Panc1 (cell line): ENCODE results near the gene PON2. TPM values are rescaled to one million over a fixed set of nuclear protein-coding genes. Genes with fewer than 3 reads are reported as not detected.

Experiments used
- ATAC-seq: fragments of 200-7000 bp; cut with Tn5 transposase; 2 replicates; pipeline ENCODE4 v1.9.1; 2020; ENCODE audit warnings: mild to moderate bottlenecking, moderate library complexity
- BruUV-seq: library from RNA; stranded (reverse); fragments of 400-500 nt; replicated peaks from 2 replicates; lab custom pipeline; 2021; lab: Mats Ljungman, UMichigan
- CTCF ChIA-PET: fragments of 300-600 bp; sonication (Branson Sonifier 250); formaldehyde crosslinking; loops from one replicate; lab custom pipeline; 2022; ENCODE audit warnings: antibody characterized with exemption; lab: Charles Lee
- POLR2A ChIA-PET: fragments of 300-600 bp; sonication (Branson Sonifier 250); formaldehyde crosslinking; loops from one replicate; lab custom pipeline; 2022; ENCODE audit warnings: antibody characterized with exemption; lab: Charles Lee
- DNase-seq: peaks from one replicate; pipeline ENCODE4 v3.0.0-alpha.2; 2010; ENCODE audit warnings: low read depth, low spot score
- H3K27ac ChIP-seq: 2 replicates; pipeline ENCODE4 v1.5.1; 2011; ENCODE audit warnings: mild to moderate bottlenecking, low read length, inconsistent platforms
- H3K27me3 ChIP-seq: fragments of 200-500 bp; sonication (Bioruptor generic); 2 replicates; pipeline ENCODE4 v1.6.0; 2014; ENCODE audit warnings: low read length, inconsistent platforms; ENCODE audit not compliant: control insufficient read depth, insufficient read depth
- H3K36me3 ChIP-seq: fragments of 200-500 bp; sonication (Bioruptor generic); 2 replicates; pipeline ENCODE4 v1.5.1; 2014; ENCODE audit warnings: inconsistent platforms, mild to moderate bottlenecking, low read length, moderate library complexity; ENCODE audit not compliant: control insufficient read depth, insufficient read depth
- H3K4me1 ChIP-seq: 2 replicates; pipeline ENCODE4 v1.5.1; 2011; ENCODE audit warnings: inconsistent platforms, mild to moderate bottlenecking, low read length, moderate library complexity; ENCODE audit not compliant: control insufficient read depth, insufficient read depth
- H3K4me3 ChIP-seq, 2 experiments: 2 replicates each; pipeline ENCODE4 v1.5.1; 2011 to 2012; ENCODE audit warnings: low read depth in 2 of 2, low read length in 2 of 2, mild to moderate bottlenecking in 2 of 2, inconsistent platforms in 1 of 2, moderate library complexity in 1 of 2
- H3K9me3 ChIP-seq: fragments of 200-500 bp; sonication (Bioruptor generic); 2 replicates; pipeline ENCODE4 v1.5.1; 2014; ENCODE audit warnings: low read depth, mild to moderate bottlenecking, inconsistent platforms, low read length, moderate library complexity; ENCODE audit not compliant: control insufficient read depth, insufficient read depth
- CTCF ChIP-seq: fragments of 450-650 bp; IDR thresholded peaks from 2 replicates; pipeline ENCODE4 v1.5.1; 2017; ENCODE audit warnings: mild to moderate bottlenecking
- POLR2AphosphoS5 ChIP-seq: IDR thresholded peaks from 2 replicates; pipeline ENCODE4 v1.6.1; 2012; ENCODE audit warnings: mild to moderate bottlenecking, low read depth, low read length, moderate library complexity
- REST ChIP-seq, 2 experiments: IDR thresholded peaks; 2 replicates each; pipeline ENCODE4 v1.6.1; 2011 to 2012; ENCODE audit warnings: low read depth in 2 of 2, control low read depth in 1 of 2, low read length in 1 of 2, mild to moderate bottlenecking in 1 of 2, moderate library complexity in 1 of 2; ENCODE audit not compliant: insufficient read depth in 1 of 2
- SIN3A ChIP-seq: IDR thresholded peaks from 2 replicates; pipeline ENCODE4 v1.6.1; 2012; ENCODE audit warnings: low read depth, mild to moderate bottlenecking, low read length, moderate library complexity, borderline replicate concordance; ENCODE audit not compliant: insufficient read depth
- TCF7L2 ChIP-seq: IDR thresholded peaks from 2 replicates; pipeline ENCODE4 v1.6.1; 2011; ENCODE audit warnings: mild to moderate bottlenecking, low read depth, low read length, inconsistent platforms
- in situ Hi-C: cut with HindIII; loops from 2 replicates; pipeline ENCODE4 v1.10.0; 2016; ENCODE audit warnings: low sequenced_read_pairs, low pct_unique_long_range_greater_than_20kb
- intact Hi-C: fragments of 100-400 bp; cut with micrococcal nuclease; formaldehyde crosslinking; loops from one replicate; pipeline ENCODE4 v1.10.0; 2022; ENCODE audit not compliant: unreplicated experiment
- total RNA-seq: library from RNA; stranded (reverse); gene quantifications from one replicate; pipeline ENCODE4 v1.2.1, GENCODE V29; 2021; ENCODE audit not compliant: unreplicated experiment

The PON2 gene
- total RNA-seq, 1 experiment from 2014 or later = 116 TPM

GRCh38 chr7:95444796-95445195 lies 10.0 kb upstream of the PON2 start:
- TF ChIP-seq TCF7L2 (no peak), SIN3A (no peak), REST (IDR thresholded peaks at IDR 0.05; ENCODE audit: insufficient read depth in 1 of 2, low read depth in 2 of 2, low read length in 1 of 2) (no peak)
- ChIA-PET CTCF (interaction anchor here (0.7 kb wide), 1 partner anchor 32 kb away, joined by 3 read pairs; no protein-coding TSS in a partner anchor), POLR2A (no interaction called here)
- no peaks in the 10 kb centered on the region for H3K36me3 ChIP-seq
- H3K27me3 ChIP-seq = no peaks in the 10 kb centered on the region
- no peak overlapping the region for H3K27ac ChIP-seq
- no peaks in the 10 kb centered on the region for H3K4me1 ChIP-seq
- ATAC-seq (no peak), DNase-seq (no peak)
- in situ Hi-C loops = no loop called here
- H3K4me3 ChIP-seq = no peak overlapping the region
- intact Hi-C loops = no loop called here
- no TSS peak for BruUV-seq
- H3K9me3 ChIP-seq = no peaks in the 10 kb centered on the region

- Histone ChIP-seq H3K36me3 (no peaks in the 10 kb centered on the region), H3K4me3 (no peak overlapping the region), H3K9me3 (no peaks in the 10 kb centered on the region), H3K27ac (no peak overlapping the region), H3K4me1 (no peaks in the 10 kb centered on the region), H3K27me3 (no peaks in the 10 kb centered on the region)
- in situ Hi-C loops (no loop called here), intact Hi-C loops (no loop called here)
- no TSS peak for BruUV-seq
- DNase-seq (no peak), ATAC-seq (no peak)
- ChIA-PET POLR2A (no interaction called here), CTCF (no interaction called here)
- TF ChIP-seq POLR2AphosphoS5 (no peak), CTCF (no peak), TCF7L2 (no peak), SIN3A (no peak), REST (IDR thresholded peaks at IDR 0.05; ENCODE audit: insufficient read depth in 1 of 2, low read depth in 2 of 2, low read length in 1 of 2) (no peak)
These were observed 6.4 kb upstream of the PON2 start for GRCh38 chr7:95441042-95441823.
